Measurements from ENCODE around the gene ZNF277.

ZNF277 gene

DNA sequence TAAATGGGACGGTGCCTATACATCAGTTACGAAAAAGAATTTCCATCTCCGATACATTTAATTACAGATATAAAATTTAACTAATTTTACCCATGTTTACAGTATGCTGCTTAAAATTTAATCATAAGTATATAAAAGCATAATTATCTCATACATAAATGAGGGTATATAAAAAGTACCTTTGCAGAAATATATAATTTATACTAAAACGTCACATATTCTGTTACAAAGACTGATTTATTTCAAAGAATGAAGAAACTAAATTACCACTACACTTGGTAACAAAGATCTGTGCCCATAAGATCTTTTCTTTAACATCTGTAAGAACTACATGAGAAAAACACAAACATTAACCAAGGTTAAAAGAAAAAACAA is 3.1 kb upstream of the ZNF277 start:
- no peaks in the 10 kb centered on the region for H3K9me2 ChIP-seq (replicated peaks; ENCODE audit: insufficient read depth, low read length)
- no peak overlapping the region for H3K9ac ChIP-seq (ENCODE audit: low read length)
- H3K4me3 ChIP-seq (ENCODE audit: insufficient read depth, low read length, poor library complexity, severe bottlenecking): no peak overlapping the region
- TF ChIP-seq, protein P1, sequence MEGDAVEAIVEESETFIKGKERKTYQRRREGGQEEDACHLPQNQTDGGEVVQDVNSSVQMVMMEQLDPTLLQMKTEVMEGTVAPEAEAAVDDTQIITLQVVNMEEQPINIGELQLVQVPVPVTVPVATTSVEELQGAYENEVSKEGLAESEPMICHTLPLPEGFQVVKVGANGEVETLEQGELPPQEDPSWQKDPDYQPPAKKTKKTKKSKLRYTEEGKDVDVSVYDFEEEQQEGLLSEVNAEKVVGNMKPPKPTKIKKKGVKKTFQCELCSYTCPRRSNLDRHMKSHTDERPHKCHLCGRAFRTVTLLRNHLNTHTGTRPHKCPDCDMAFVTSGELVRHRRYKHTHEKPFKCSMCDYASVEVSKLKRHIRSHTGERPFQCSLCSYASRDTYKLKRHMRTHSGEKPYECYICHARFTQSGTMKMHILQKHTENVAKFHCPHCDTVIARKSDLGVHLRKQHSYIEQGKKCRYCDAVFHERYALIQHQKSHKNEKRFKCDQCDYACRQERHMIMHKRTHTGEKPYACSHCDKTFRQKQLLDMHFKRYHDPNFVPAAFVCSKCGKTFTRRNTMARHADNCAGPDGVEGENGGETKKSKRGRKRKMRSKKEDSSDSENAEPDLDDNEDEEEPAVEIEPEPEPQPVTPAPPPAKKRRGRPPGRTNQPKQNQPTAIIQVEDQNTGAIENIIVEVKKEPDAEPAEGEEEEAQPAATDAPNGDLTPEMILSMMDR (IDR thresholded peaks at IDR 0.05; ENCODE audit: insufficient read depth, low read length, poor library complexity, severe bottlenecking): no peak
- TF ChIP-seq EZH2phosphoT487 (conservative IDR thresholded peaks at IDR 0.05; ENCODE audit: low read length): no peak
- no peak overlapping the region for H3K4me2 ChIP-seq (ENCODE audit: low read depth, low read length, poor library complexity, severe bottlenecking)
- H3F3A ChIP-seq (ENCODE audit: insufficient read depth): no peaks in the 10 kb centered on the region
- H2AFZ ChIP-seq (ENCODE audit: low read depth, low read length, severe bottlenecking): no peak overlapping the region
- H3K27me3 ChIP-seq (ENCODE audit: low read length): no peaks in the 10 kb centered on the region
- H3K79me2 ChIP-seq (ENCODE audit: insufficient read depth, low read length): peaks cover 13% of the 10 kb centered on the region; the same call in 1 of the 2 replicates
- no peaks in the 10 kb centered on the region for H3K36me3 ChIP-seq (ENCODE audit: low read length)
- no peaks in the 10 kb centered on the region for H4K20me1 ChIP-seq (ENCODE audit: low read depth, low read length)
- H3K27ac ChIP-seq (ENCODE audit: low read depth, low read length): no peak overlapping the region
- no peaks in the 10 kb centered on the region for H3K9me3 ChIP-seq (ENCODE audit: insufficient read depth, low read length)

DNA sequence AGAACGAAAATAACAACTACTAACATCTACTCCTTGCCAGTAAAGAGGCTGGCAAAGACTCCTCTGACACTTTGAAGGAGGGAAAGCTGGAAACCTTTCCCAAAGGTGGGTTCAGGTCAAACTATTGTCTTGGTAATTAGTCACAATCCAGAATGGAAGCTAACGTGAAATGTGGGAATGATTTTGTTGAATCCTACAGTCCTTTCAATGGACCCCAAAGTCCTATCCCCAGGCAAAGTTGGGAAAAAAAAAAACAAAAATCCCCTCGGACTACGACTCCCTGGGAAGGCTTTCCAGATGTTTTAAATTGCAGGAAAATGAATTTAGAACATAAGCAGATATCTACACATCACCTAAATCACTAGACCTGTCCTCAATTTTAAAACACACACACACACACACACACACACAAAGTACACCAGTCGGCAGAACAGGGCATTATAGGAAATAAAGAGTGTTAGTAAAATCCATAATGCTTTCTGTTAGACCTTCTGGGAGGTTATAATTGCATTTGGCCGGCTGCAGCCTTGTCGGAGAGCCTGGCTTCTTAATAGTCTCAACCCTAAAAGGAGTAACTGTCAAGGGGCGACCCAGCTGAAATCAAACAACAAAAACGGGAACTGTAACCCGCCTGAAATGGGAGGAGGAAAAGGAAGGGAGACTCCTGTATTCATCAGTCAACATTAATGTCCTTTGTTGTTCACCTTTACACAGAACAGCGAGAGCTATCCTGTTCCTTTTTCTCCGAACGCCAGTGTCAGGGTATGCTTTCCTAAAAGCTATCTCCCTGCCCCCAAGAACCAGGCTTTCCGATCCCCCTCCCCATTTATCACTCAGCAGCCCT is 1.8 kb upstream of the ZNF277 start:
- Histone ChIP-seq H3K4me2 (ENCODE audit: low read depth, low read length, poor library complexity, severe bottlenecking) (peak overlapping the region; percentile 68), H3K27ac (ENCODE audit: low read depth, low read length) (no peak overlapping the region), H3K9me2 (replicated peaks; ENCODE audit: insufficient read depth, low read length) (no peaks in the 10 kb centered on the region), H3K4me3 (ENCODE audit: insufficient read depth, low read length, poor library complexity, severe bottlenecking) (peak overlapping the region; percentile 73), H3K36me3 (ENCODE audit: low read length) (no peaks in the 10 kb centered on the region), H3K9me3 (ENCODE audit: insufficient read depth, low read length) (no peaks in the 10 kb centered on the region), H3F3A (ENCODE audit: insufficient read depth) (no peaks in the 10 kb centered on the region), H3K27me3 (ENCODE audit: low read length) (no peaks in the 10 kb centered on the region), H2AFZ (ENCODE audit: low read depth, low read length, severe bottlenecking) (peak overlapping the region; percentile 82), H4K20me1 (ENCODE audit: low read depth, low read length) (0 out of 2 replicates have a peak, but pooled peaks cover 4% of the 10 kb centered on the region), H3K9ac (ENCODE audit: low read length) (peak overlapping the region; percentile 59), H3K79me2 (ENCODE audit: insufficient read depth, low read length) (peaks cover 18% of the 10 kb centered on the region)
- TF ChIP-seq, protein P1 (IDR thresholded peaks at IDR 0.05; ENCODE audit: insufficient read depth, low read length, poor library complexity, severe bottlenecking): no peak
- no peak for TF ChIP-seq EZH2phosphoT487 (conservative IDR thresholded peaks at IDR 0.05; ENCODE audit: low read length)

DNA sequence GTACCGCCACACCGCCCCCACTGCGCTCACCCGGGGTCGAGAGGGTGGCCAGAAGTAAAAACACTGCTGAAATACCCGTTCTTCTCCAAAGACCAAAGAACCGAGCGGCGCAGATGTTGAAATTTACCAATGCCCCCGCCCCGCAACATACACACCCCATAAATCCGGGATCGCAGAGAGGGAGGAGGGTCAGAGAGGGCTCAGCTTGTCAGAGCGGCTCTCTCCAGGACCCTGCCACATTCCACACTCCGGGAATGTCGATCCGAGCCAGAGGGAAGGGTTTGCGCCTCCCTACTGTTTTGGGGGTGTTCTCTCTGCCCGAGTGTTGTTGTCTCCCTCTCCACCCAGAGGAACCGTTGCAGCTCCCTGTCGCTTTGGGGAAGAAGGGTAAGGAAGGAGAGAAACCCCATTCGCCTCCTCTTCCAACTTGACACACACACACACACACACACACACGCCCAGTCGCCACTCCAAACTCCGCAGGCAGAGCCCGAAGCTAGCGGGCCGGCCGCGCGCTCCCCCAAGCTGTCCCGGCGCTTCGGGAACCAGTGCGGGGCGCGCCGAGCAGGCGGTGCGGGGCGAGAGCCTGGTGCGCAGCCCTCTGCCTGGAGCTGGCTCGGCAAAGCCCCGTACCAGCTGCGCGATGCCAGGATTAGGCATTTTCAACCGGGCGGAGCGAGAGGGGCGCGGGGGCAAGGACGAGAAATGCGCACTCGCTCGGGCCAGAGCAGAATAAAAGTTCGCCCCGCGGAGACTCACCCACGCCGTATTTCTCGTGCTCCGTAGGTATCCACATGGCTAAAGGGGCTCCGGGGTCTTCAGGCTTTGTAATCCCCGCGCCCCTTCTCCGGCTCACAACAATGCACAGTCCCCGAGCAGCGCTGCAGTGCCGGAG is 905 bp upstream of the ZNF277 start:
- H3F3A ChIP-seq (ENCODE audit: insufficient read depth): no peaks in the 10 kb centered on the region
- H3K27me3 ChIP-seq (ENCODE audit: low read length): no peaks in the 10 kb centered on the region
- H3K4me3 ChIP-seq (ENCODE audit: insufficient read depth, low read length, poor library complexity, severe bottlenecking): peak overlapping the region; percentile 73
- 0 out of 2 replicates have a peak, but pooled peaks cover 4% of the 10 kb centered on the region for H4K20me1 ChIP-seq (ENCODE audit: low read depth, low read length)
- H2AFZ ChIP-seq (ENCODE audit: low read depth, low read length, severe bottlenecking): peak overlapping the region; percentile 82
- peaks cover 18% of the 10 kb centered on the region for H3K79me2 ChIP-seq (ENCODE audit: insufficient read depth, low read length)
- H3K4me2 ChIP-seq (ENCODE audit: low read depth, low read length, poor library complexity, severe bottlenecking): peak overlapping the region; percentile 68
- no peaks in the 10 kb centered on the region for H3K9me3 ChIP-seq (ENCODE audit: insufficient read depth, low read length)
- peak overlapping the region; percentile 9; the same call in 1 of the 2 replicates for H3K27ac ChIP-seq (ENCODE audit: low read depth, low read length)
- no peaks in the 10 kb centered on the region for H3K9me2 ChIP-seq (replicated peaks; ENCODE audit: insufficient read depth, low read length)
- no peaks in the 10 kb centered on the region for H3K36me3 ChIP-seq (ENCODE audit: low read length)
- H3K9ac ChIP-seq (ENCODE audit: low read length): peak overlapping the region; percentile 59
- TF ChIP-seq EZH2phosphoT487 (conservative IDR thresholded peaks at IDR 0.05; ENCODE audit: low read length): no peak
- TF ChIP-seq, protein P1 (IDR thresholded peaks at IDR 0.05; ENCODE audit: insufficient read depth, low read length, poor library complexity, severe bottlenecking): no peak
